T-cell (primary cell): Measurements from ENCODE around the gene CPNE5. TPM values are rescaled to one million over a fixed set of nuclear protein-coding genes. Genes with fewer than 3 reads are reported as not detected.

Experiments used
- ATAC-seq, 4 experiments: fragments of 200-7000 bp in 3 of 4; fragments of 150-1000 bp in 1 of 4; cut with Tn5 transposase; replicated peaks in 1 of 4; 1 replicate in 3 of 4; 2 replicates in 1 of 4; pipeline ENCODE4 v1.10.0; 2021; ENCODE audit warnings: moderate library complexity in 3 of 4, mild to moderate bottlenecking in 2 of 4, moderate number of reproducible peaks in 1 of 4
- CTCF ChIA-PET, 2 donors: fragments of 300-600 bp; sonication (Branson Sonifier 250); formaldehyde crosslinking; loops; one replicate each; lab custom pipeline; 2022; ENCODE audit warnings: antibody characterized with exemption in 2 of 2; lab: Charles Lee
- POLR2A ChIA-PET, 2 donors: fragments of 300-600 bp; sonication (Branson Sonifier 250); formaldehyde crosslinking; loops; one replicate each; lab custom pipeline; 2022; ENCODE audit warnings: antibody characterized with exemption in 2 of 2; lab: Charles Lee
- DNase-seq, 35 experiments: peaks; one replicate each; pipeline versions ENCODE4 v3.0.0 to v3.0.0-alpha.2; 2013 to 2023
- H3K27ac ChIP-seq: one replicate; pipeline ENCODE4 v1.5.1; 2013; ENCODE audit warnings: low read length
- H3K27me3 ChIP-seq, 2 experiments: replicated peaks in 1 of 2; 1 replicate in 1 of 2; 2 replicates in 1 of 2; pipeline versions ENCODE4 v1.6.1 to v1.7.0; 2013; ENCODE audit warnings: low read length in 1 of 2, mixed read lengths in 1 of 2; ENCODE audit not compliant: control insufficient read depth in 2 of 2, insufficient read depth in 2 of 2; ENCODE audit errors: extremely low read depth in 1 of 2
- H3K36me3 ChIP-seq, 2 donors: 1 replicate in 1 of 2; 2 replicates in 1 of 2; pipeline versions ENCODE4 v1.6.1 to v1.7.0; 2013; ENCODE audit warnings: low read length in 1 of 2; ENCODE audit not compliant: control insufficient read depth in 2 of 2, insufficient read depth in 1 of 2; ENCODE audit errors: extremely low read depth in 1 of 2
- H3K4me1 ChIP-seq, 2 experiments: 1 replicate in 1 of 2; 2 replicates in 1 of 2; pipeline versions ENCODE4 v1.6.1 to v1.7.0; 2013; ENCODE audit warnings: low read length in 2 of 2, mixed read lengths in 1 of 2; ENCODE audit not compliant: insufficient read depth in 2 of 2, control insufficient read depth in 1 of 2; ENCODE audit errors: extremely low read depth in 1 of 2
- H3K4me3 ChIP-seq, 2 donors: 1 replicate in 1 of 2; 2 replicates in 1 of 2; pipeline versions ENCODE4 v1.5.1 to v1.7.0; 2013; ENCODE audit warnings: mild to moderate bottlenecking in 2 of 2, low read length in 1 of 2, moderate library complexity in 1 of 2; ENCODE audit not compliant: control insufficient read depth in 1 of 2; ENCODE audit errors: extremely low read depth in 1 of 2
- H3K9me3 ChIP-seq: 2 replicates; pipeline ENCODE4 v1.7.0; 2013
- H3K27ac Mint-ChIP-seq, 2 donors: one replicate each; pipeline ENCODE4 v1.8.0; 2020 to 2021; ENCODE audit warnings: mild to moderate bottlenecking in 2 of 2, mixed read lengths in 2 of 2
- H3K27me3 Mint-ChIP-seq, 2 donors: one replicate each; pipeline ENCODE4 v1.8.0; 2021 to 2022; ENCODE audit warnings: mixed read lengths in 2 of 2
- H3K36me3 Mint-ChIP-seq: one replicate; pipeline ENCODE4 v1.8.0; 2021; ENCODE audit warnings: mixed read lengths
- H3K4me1 Mint-ChIP-seq, 3 donors: one replicate each; pipeline ENCODE4 v1.8.0; 2020 to 2022; ENCODE audit warnings: mixed read lengths in 3 of 3, mild to moderate bottlenecking in 1 of 3
- H3K4me3 Mint-ChIP-seq, 3 donors: one replicate each; pipeline ENCODE4 v1.8.0; 2020 to 2022; ENCODE audit warnings: mild to moderate bottlenecking in 3 of 3, mixed read lengths in 3 of 3, moderate library complexity in 3 of 3
- H3K9me3 Mint-ChIP-seq, 3 donors: one replicate each; pipeline ENCODE4 v1.8.0; 2020 to 2022; ENCODE audit warnings: mixed read lengths in 3 of 3
- WGBS: methylation state at CpG from one replicate; pipeline ENCODE4 v1.1.5; 2013; ENCODE audit warnings: missing lambda C conversion rate; ENCODE audit not compliant: insufficient coverage; 5-methylcytosine and 5-hydroxymethylcytosine counted together
- total RNA-seq, 35 experiments: library from RNA in 6 of 35; stranded (reverse) in 6 of 35; fragments of 120-200 nt in 1 of 35; gene quantifications; one replicate each; pipeline versions ENCODE4 v1.2.1 to v1.2.4 and lab custom pipeline; 2013 to 2026

The CPNE5 gene
- total RNA-seq, 5 donors from 2014 or later (not counting 1 experiment from before 2014, with no cell fraction given) = 0.73 to 1.8 (median 1.1) TPM

DNA sequence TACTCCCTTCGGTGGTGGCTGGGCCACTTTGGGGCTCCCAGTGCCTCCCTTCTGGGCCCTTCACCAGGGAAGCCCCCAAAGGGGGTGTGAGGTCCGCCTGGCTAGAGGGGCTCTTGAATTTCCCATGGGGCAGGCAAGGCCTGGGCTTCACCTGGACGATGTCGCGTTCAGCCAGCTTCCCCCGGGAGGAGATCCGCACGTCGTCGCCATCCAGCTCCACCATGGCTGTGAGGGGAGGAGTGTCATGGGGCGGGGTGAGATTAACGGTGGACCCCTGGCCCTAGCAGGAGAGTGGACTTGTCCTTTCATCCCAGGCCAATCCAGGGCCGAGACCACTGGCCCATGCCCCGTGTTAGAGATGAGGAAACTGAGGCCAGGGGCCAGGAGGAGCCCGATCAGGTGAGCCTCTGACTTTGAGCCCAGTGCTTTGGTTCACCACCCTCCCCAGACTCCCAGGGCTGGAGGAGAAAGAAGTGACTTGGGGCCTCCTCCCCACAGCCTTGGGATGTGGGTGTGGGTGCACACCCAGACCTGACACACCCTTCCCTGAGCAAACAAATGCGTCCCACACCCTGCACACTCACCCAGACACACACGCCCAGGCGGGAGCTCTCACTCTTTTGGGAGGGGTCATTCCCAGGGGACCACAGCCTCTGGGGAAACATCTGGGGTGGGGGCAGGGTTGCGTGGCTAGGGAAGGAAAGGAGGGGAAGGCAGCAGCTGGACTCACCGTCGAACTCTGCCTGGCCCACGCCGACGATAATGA lies 95.5 kb downstream of the CPNE5 start:
- ATAC-seq = peak in 1 of 4 experiments; percentile 9
- Mint-ChIP-seq H3K36me3 (no peaks in the 10 kb centered on the region), H3K4me1 (peaks cover 0 to 27% (median 0%) of the 10 kb centered on the region in 3 donors), H3K4me3 (no peak overlapping the region), H3K27me3 (no peaks in the 10 kb centered on the region), H3K27ac (no peak overlapping the region), H3K9me3 (peaks cover 0 to 5% (median 0%) of the 10 kb centered on the region in 3 donors)
- ChIA-PET POLR2A (no interaction called here), CTCF (interaction anchor here in 1 of 2 donors (0.6 kb wide), 1 partner anchor 133 kb away, joined by 4 read pairs; no protein-coding TSS in a partner anchor)
- DNase-seq = no peak
- Histone ChIP-seq H3K4me3 (no peak overlapping the region), H3K27ac (no peak overlapping the region), H3K27me3 (peaks cover 0 to 8% of the 10 kb centered on the region in 2 experiments), H3K9me3 (no peaks in the 10 kb centered on the region), H3K36me3 (no peaks in the 10 kb centered on the region), H3K4me1 (peaks cover 0 to 16% of the 10 kb centered on the region in 2 experiments)
- 85% methylated on average over 14 of the region's 24 CpGs for WGBS

DNA sequence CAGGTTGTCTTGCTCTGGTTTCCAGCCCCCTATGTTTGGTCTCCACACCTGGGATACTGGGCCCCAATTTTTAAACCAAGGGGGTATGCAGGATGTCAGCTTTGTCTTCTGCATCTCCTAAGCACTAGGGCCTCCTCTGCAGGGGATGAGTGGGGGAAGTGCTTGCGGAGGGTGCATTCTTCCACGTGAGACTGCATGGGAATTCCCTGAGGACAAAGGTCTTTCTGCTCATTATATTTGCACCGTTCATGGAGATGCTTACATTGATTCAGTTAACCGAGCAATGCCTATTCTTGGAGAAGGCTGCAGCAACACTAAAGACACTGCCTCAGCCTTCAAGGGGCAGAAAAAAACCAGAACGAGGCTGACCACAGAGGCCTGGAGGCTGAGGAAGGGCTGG lies 96.2 kb downstream of the CPNE5 start:
- WGBS = 82% methylated on average over 5 of the region's 5 CpGs
- H3K4me1 Mint-ChIP-seq = peaks cover 0 to 27% (median 0%) of the 10 kb centered on the region in 3 donors
- peaks cover 0 to 8% of the 10 kb centered on the region in 2 experiments for H3K27me3 ChIP-seq
- no peaks in the 10 kb centered on the region for H3K9me3 ChIP-seq
- no peak overlapping the region for H3K4me3 Mint-ChIP-seq
- no peak overlapping the region for H3K27ac Mint-ChIP-seq
- H3K4me1 ChIP-seq = peaks cover 0 to 16% of the 10 kb centered on the region in 2 experiments
- DNase-seq (no peak), ATAC-seq (no peak)
- no peaks in the 10 kb centered on the region for H3K36me3 Mint-ChIP-seq
- no peaks in the 10 kb centered on the region for H3K36me3 ChIP-seq
- no peak overlapping the region for H3K27ac ChIP-seq
- no peaks in the 10 kb centered on the region for H3K9me3 Mint-ChIP-seq
- H3K27me3 Mint-ChIP-seq = no peaks in the 10 kb centered on the region
- H3K4me3 ChIP-seq = no peak overlapping the region
- ChIA-PET POLR2A (no interaction called here), CTCF (no interaction called here)

DNA sequence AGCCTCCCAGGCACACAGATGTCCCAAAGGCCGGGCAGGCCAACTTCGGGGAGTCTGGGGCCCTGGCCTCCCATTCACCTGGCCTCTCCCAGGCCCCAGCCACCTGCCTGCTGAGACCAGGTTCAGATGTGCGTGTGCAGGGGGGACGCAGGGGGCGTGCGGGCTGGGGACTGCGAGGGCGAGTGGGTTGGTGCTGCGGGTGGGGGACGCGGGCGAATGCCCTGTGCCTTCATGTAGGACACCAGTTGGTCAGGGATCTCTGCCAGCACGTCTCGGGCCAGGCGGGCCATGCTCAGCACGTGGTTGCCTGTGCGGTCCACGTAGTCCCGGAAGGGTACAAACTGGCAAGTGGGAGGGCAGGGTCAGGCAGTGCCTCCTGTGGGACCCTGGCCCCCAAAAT lies 97.1 kb downstream of the CPNE5 start:
- H3K4me3 Mint-ChIP-seq = no peak overlapping the region
- H3K27ac Mint-ChIP-seq = no peak overlapping the region

GRCh38 chr6:36740818-36741179 lies 98.4 kb downstream of the CPNE5 start:
- H3K4me3 ChIP-seq = no peak overlapping the region
- DNase-seq (no peak), ATAC-seq (no peak)
- H3K36me3 ChIP-seq = no peaks in the 10 kb centered on the region
- no peak overlapping the region for H3K27ac ChIP-seq
- Mint-ChIP-seq H3K36me3 (no peaks in the 10 kb centered on the region), H3K27ac (no peak overlapping the region), H3K4me1 (peaks cover 0 to 27% (median 0%) of the 10 kb centered on the region in 3 donors), H3K27me3 (no peaks in the 10 kb centered on the region), H3K9me3 (no peaks in the 10 kb centered on the region), H3K4me3 (no peak overlapping the region)
- WGBS = 100% methylated on average over 5 of the region's 11 CpGs
- ChIA-PET CTCF (interaction anchor here (0.6 kb wide), 2 partner anchors 94 to 125 kb away, joined by 5 read pairs; no protein-coding TSS in a partner anchor), POLR2A (no interaction called here)
- H3K9me3 ChIP-seq = no peaks in the 10 kb centered on the region
- H3K27me3 ChIP-seq = peaks cover 0 to 8% of the 10 kb centered on the region in 2 experiments
- peaks cover 0 to 17% of the 10 kb centered on the region in 2 experiments for H3K4me1 ChIP-seq

More for the DNA sequence above, 97.1 kb downstream of the CPNE5 start:
- no peak for DNase-seq
- no peak overlapping the region for H3K4me3 ChIP-seq
- H3K36me3 Mint-ChIP-seq = no peaks in the 10 kb centered on the region
- peaks cover 0 to 8% of the 10 kb centered on the region in 2 experiments for H3K27me3 ChIP-seq
- ChIA-PET POLR2A (no interaction called here), CTCF (no interaction called here)
- H3K9me3 Mint-ChIP-seq = no peaks in the 10 kb centered on the region
- H3K27ac ChIP-seq = no peak overlapping the region
- H3K27me3 Mint-ChIP-seq = no peaks in the 10 kb centered on the region
- H3K9me3 ChIP-seq = no peaks in the 10 kb centered on the region
- WGBS = 95% methylated on average over 19 of the region's 19 CpGs
- peaks cover 0 to 16% of the 10 kb centered on the region in 2 experiments for H3K4me1 ChIP-seq
- H3K36me3 ChIP-seq = no peaks in the 10 kb centered on the region
- H3K4me1 Mint-ChIP-seq = peaks cover 0 to 27% (median 0%) of the 10 kb centered on the region in 3 donors
- no peak for ATAC-seq

DNA sequence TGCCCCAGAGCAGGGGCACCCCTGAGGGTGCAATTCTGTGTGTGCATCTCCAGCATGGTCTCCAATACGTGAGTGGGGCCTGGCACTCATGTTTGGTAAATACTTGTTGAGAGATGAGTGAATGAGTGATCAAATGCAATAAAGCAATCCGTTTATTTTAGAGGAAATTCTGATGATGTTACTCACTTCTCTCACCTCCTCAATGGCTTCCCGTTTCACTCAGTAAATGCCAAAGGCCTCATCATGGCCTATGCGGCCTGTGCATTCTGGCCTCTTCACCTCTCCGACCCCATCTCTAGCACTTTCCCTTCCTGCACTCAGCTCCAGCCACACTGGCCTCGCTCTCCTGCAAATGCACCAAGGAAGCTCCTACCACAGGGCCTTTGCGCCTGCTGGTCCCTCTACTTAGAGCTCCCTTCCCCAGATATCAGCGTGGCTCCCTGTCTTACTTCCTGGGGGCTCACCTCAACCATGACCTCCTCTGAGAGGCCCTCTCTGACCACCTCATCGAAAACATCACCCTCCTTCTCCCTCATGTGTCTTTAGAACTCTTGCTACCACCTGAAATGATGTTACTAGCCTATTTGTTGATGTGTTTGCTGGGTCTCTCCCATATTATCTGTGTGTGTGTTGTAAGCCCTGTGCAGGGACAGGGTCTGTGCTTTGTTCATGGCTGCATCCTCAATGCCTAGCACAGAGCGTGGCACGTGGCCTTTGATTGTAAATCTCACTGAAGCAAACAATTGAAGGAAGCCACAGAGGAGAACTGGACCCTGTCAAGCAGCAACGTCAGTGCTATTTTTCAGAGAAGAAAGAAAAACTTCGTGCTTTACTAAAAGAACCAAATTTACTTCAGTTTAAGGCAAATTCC lies 99.1 kb downstream of the CPNE5 start:
- no peaks in the 10 kb centered on the region for H3K9me3 ChIP-seq
- H3K4me3 ChIP-seq = no peak overlapping the region
- 85% methylated on average over 10 of the region's 13 CpGs for WGBS
- ATAC-seq (no peak), DNase-seq (no peak)
- CTCF ChIA-PET = interaction anchor here in 1 of 2 donors (0.6 kb wide), 1 partner anchor 94 kb away, joined by 5 read pairs; no protein-coding TSS in a partner anchor
- Mint-ChIP-seq H3K36me3 (no peaks in the 10 kb centered on the region), H3K9me3 (no peaks in the 10 kb centered on the region), H3K4me1 (peaks cover under 1 to 28% (median 1%) of the 10 kb centered on the region in 3 donors), H3K27me3 (no peaks in the 10 kb centered on the region), H3K4me3 (no peak overlapping the region), H3K27ac (no peak overlapping the region)
- H3K27ac ChIP-seq = no peak overlapping the region
- H3K27me3 ChIP-seq = peaks cover 0 to 8% of the 10 kb centered on the region in 2 experiments
- peaks cover 0 to 23% of the 10 kb centered on the region in 2 experiments for H3K4me1 ChIP-seq
- no peaks in the 10 kb centered on the region for H3K36me3 ChIP-seq
- POLR2A ChIA-PET = no interaction called here

- ChIA-PET CTCF (no interaction called here), POLR2A (no interaction called here)
- no peak overlapping the region for H3K4me3 Mint-ChIP-seq
- Histone ChIP-seq H3K4me3 (no peak overlapping the region), H3K4me1 (peaks cover 0 to 15% of the 10 kb centered on the region in 2 experiments), H3K27ac (no peak overlapping the region), H3K27me3 (peaks cover 0 to 7% of the 10 kb centered on the region in 2 experiments), H3K9me3 (no peaks in the 10 kb centered on the region), H3K36me3 (no peaks in the 10 kb centered on the region)
- ATAC-seq (no peak), DNase-seq (no peak)
- H3K4me1 Mint-ChIP-seq = peaks cover 6 to 19% (median 8%) of the 10 kb centered on the region in 3 donors
- no peaks in the 10 kb centered on the region for H3K36me3 Mint-ChIP-seq
- H3K27me3 Mint-ChIP-seq = peaks cover 3 to 4% of the 10 kb centered on the region in 2 donors
- no peak overlapping the region for H3K27ac Mint-ChIP-seq
- WGBS = no CpG with 5 or more reads among the region's 1 CpG
- no peaks in the 10 kb centered on the region for H3K9me3 Mint-ChIP-seq
Measured at GRCh38 chr6:36738108-36738507, 101.1 kb downstream of the CPNE5 start.
